AG04450 (cell line): ENCODE data around the gene ACSS2. TPM values are rescaled to one million over a fixed set of nuclear protein-coding genes. Genes with fewer than 3 reads are reported as not detected.

Experiments used
- CTCF ChIA-PET: fragments of 300-600, 350-600 bp; formaldehyde crosslinking; extraction: SDS; loops from one replicate; lab custom pipeline; 2022; ENCODE audit warnings: antibody characterized with exemption, inconsistent platforms; lab: Charles Lee
- POLR2A ChIA-PET: fragments of 350-600 bp; formaldehyde crosslinking; extraction: SDS; loops from one replicate; lab custom pipeline; 2021; ENCODE audit warnings: antibody characterized with exemption, inconsistent platforms; lab: Yijun Ruan, JAX
- DNase-seq: peaks from one replicate; pipeline ENCODE4 v3.0.0-alpha.2; 2011; ENCODE audit warnings: low read depth, low spot score
- H3K27ac ChIP-seq: one replicate; pipeline ENCODE4 v1.5.1; 2012; ENCODE audit warnings: low read depth, low read length, control low read depth
- H3K27me3 ChIP-seq: one replicate; pipeline ENCODE4 v1.6.0; 2012; ENCODE audit warnings: low read length; ENCODE audit not compliant: control insufficient read depth, insufficient read depth
- H3K4me3 ChIP-seq: 2 replicates; pipeline ENCODE4 v1.5.1; 2011; ENCODE audit warnings: mild to moderate bottlenecking, low read depth, low read length, control low read depth
- H3K9me3 ChIP-seq: 2 replicates; pipeline ENCODE4 v1.5.1; 2012; ENCODE audit warnings: low read length; ENCODE audit not compliant: control insufficient read depth, insufficient read depth
- CTCF ChIP-seq: IDR thresholded peaks from 2 replicates; pipeline ENCODE4 v1.5.1; 2011; ENCODE audit warnings: low read depth, low read length, control low read depth, inconsistent platforms
- polyA plus RNA-seq: library from polyadenylated mRNA; depleted of rRNA; stranded (reverse); fragments of >200 nt; gene quantifications from 2 replicates; pipeline ENCODE4 v1.2.3, GENCODE V29; 2011

The ACSS2 gene
- polyA plus RNA-seq, 1 experiment = 37.3 TPM

- H3K27me3 ChIP-seq = no peaks in the 10 kb centered on the region
- H3K4me3 ChIP-seq = no peak overlapping the region
- no peaks in the 10 kb centered on the region for H3K9me3 ChIP-seq
- ChIA-PET CTCF (no interaction called here), POLR2A (no interaction called here)
- H3K27ac ChIP-seq = no peak overlapping the region
- no peak for TF ChIP-seq CTCF
- DNase-seq = no peak
These were observed 34.3 kb upstream of the ACSS2 start for GRCh38 chr20:34842143-34842542.

DNA sequence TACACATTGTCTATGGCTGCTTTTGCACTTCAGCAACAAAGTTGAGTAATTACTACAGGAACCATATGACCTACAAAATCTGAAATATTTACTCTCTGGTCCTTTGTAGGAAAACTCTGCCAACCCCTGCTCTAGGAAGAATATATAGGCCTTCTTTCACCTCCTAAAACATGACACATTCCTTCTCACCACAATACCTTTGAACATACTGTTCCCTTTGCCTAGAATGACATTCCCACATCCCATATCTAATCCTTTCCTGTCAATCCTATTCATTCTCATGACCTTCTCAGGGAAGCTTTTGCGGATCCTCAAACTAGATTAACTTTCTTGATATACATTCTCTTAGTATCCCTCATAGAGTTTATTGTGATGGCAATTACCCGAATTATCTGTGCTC is 33.0 kb upstream of the ACSS2 start:
- no peaks in the 10 kb centered on the region for H3K9me3 ChIP-seq
- H3K27ac ChIP-seq = no peak overlapping the region
- H3K4me3 ChIP-seq = no peak overlapping the region
- H3K27me3 ChIP-seq = no peaks in the 10 kb centered on the region
- no peak for DNase-seq
- CTCF ChIA-PET = interaction anchor here (0.6 to 0.7 kb wide), 2 partner anchors 8 to 420 kb away, joined by 5 to 7 read pairs; no protein-coding TSS in a partner anchor
- POLR2A ChIA-PET = no interaction called here
- no peak for TF ChIP-seq CTCF

DNA sequence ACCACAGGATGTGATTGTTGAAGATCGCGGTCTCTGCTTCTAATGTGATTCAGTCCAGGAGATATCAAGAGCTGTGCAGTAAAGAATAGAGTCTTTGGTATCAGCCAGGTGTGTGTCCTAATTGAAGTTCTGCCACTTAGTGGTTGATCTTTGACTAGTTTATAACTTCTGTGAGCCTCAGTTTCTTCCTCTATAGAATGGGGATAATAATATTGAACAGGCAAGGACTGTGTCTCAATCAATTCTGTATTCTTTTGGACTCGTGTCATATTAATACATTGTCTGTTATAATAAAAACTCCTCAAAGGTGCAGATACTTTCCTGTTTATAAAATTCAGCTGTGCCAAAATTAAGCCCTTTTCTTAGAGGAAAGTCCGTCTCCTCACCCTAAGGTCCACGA is 27.8 kb upstream of the ACSS2 start:
- ChIA-PET CTCF (interaction anchor here (1.1 kb wide), 1 partner anchor 248 kb away, joined by 4 read pairs; no protein-coding TSS in a partner anchor), POLR2A (no interaction called here)
- Histone ChIP-seq H3K4me3 (no peak overlapping the region), H3K9me3 (no peaks in the 10 kb centered on the region), H3K27me3 (no peaks in the 10 kb centered on the region), H3K27ac (no peak overlapping the region)
- no peak for DNase-seq
- no peak for TF ChIP-seq CTCF

DNA sequence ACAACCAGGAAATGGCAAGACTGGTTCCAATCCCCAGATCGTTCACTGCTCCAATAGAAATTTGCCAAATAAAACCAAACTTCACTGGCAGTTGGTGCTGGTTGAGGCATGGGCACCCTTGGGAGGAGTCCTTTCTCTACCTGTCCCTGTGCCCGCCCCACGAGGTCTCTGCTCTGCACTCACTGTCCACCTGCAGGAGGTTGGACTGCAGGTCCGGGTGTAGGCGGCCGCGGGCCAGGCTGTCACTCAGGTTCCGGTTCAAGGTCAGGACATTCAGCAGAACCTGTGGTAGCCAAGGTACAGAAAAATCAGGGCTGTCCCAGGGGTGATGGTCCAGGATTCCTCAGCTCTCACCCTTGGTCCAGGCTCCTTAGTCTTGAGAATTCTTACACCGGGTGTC is 26.6 kb upstream of the ACSS2 start:
- Histone ChIP-seq H3K4me3 (no peak overlapping the region), H3K9me3 (no peaks in the 10 kb centered on the region), H3K27ac (no peak overlapping the region), H3K27me3 (no peaks in the 10 kb centered on the region)
- ChIA-PET POLR2A (no interaction called here), CTCF (interaction anchor here (1.1 kb wide), 1 partner anchor 247 kb away, joined by 4 read pairs; no protein-coding TSS in a partner anchor)
- DNase-seq = no peak
- no peak for TF ChIP-seq CTCF

DNA sequence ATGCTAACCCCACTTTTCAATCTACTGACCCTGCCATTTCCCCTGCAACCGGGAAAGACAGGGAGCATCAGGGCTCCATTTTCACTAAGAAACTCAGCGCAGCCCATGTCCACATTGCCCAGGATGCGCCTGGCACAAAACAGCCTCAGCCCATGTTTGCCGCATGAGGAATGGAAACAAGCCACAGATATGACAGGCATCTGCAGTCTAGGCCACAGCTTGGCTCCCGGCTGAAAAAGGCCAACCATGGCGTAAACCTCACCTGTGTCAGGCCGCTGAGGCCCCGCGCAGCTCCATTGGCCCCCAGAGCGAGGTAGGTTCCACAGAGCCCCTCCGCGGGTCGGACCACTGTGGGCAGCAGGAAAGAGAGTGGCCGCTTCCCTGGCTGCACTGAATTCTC is 25.4 kb upstream of the ACSS2 start:
- ChIA-PET POLR2A (no interaction called here), CTCF (no interaction called here)
- TF ChIP-seq CTCF = no peak
- Histone ChIP-seq H3K9me3 (no peaks in the 10 kb centered on the region), H3K4me3 (no peak overlapping the region), H3K27me3 (no peaks in the 10 kb centered on the region), H3K27ac (no peak overlapping the region)
- DNase-seq = no peak
